Stimulated activated CD4-positive, alpha-beta T cell treated with anti-CD3 and anti-CD28 coated beads, Interleukin-4, amount 100 ng/mL, for 48 hours (primary cell): ENCODE results near the gene CCDC177.

Experiments
- DNase-seq, 2 donors: peaks; one replicate each; pipeline ENCODE4 v3.0.0-alpha.2; 2020; ENCODE audit warnings: low read depth in 2 of 2

CCDC177 gene

DNA sequence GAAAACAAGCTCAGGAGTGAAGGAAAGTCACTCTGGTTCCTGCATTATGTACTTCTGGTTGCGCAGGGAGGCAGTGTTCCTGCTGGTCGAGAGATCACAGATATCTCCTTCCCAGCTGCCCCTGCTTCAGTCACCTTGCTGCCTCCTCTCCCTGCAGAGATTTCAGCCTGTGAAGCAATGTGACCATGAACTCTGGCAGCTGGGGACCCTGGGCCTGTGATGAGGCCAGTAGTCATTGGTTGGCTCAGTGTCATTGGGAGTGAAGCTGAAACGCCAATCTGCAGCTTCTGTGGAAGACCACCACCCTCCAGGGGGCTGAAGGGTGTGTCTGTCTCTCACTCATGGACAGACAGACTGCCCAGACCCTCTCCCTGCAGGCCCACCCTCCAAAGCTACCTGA lies 45.1 kb downstream of the CCDC177 start:
- no peak for DNase-seq

DNA sequence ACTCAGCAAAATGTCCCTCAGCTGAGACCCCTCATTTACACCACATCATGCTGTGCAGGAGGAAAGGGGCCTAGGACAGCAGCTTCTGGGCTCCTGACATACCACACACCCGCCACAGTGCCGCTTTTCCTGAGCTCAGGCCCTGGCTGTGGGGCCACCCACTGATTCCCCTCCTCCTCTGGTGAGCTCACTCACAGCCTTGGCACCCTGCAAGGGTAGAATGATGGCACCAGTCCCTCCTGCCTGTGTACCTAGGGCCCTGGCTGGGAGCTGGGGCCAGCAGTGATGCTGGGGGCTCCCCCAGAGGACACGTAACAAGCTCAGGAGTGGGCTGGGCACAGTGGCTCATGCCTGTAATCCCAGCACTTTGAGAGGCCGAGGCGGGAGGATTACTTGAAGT lies 45.7 kb downstream of the CCDC177 start:
- no peak for DNase-seq

DNA sequence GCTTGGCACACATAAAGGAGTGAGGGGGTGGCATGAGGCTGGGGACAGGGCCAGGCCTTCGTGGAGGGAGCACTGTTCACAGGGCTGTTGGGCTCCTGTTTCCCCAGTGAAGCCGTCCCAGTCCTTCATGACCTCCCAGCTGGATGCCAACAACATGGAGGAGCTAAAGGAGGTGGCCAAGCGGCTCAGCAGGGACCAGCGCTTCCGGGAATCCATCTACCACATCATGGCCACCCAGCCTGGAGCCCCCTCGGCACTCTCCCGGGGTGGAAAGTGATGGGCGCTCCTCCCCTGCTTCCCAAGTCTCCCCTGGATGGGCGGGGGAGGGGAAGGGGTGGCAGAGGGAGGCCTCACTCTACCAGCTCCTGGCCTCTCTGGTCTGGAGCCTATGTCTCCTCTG lies 46.5 kb downstream of the CCDC177 start:
- DNase-seq = no peak

DNA sequence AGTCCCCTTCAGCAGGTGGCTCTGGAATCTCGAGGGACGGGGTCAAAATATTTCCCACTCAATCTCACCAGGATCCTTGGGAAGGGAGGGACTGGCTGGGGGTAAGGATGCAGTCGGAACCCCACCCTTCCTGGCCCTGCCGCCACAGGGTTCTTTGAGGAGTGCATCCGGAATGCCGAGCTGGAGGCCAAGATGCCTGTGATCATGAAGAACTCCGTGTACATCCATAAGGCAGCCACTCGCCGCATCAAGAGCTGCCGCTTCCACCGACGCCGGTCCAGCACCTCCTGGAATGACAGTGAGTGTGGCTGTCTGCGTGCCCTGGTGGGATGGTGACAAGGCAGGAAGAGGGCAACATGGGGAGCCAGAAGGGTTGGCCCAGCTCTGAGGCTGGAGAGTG lies 47.0 kb downstream of the CCDC177 start:
- no peak for DNase-seq

DNA sequence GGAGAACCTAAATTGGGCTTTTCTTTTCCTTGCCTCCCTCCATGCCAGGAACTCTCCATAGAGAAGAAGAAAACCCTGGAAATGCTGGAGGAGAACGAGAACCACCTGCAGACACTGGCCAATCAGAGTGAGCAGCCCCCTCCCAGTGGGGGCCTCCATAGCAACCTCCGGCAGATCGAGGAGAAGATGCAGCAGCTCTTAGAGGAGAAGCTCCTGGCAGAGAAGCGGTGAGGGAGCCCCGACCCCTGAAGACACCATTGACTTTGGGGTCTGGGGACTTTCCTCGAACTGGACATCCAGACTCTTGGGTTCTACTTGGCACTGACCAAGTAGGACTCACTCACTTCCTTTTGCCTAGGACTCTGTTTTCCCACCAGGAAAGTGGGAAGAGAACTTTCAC lies 48.8 kb downstream of the CCDC177 start:
- no peak for DNase-seq

DNA sequence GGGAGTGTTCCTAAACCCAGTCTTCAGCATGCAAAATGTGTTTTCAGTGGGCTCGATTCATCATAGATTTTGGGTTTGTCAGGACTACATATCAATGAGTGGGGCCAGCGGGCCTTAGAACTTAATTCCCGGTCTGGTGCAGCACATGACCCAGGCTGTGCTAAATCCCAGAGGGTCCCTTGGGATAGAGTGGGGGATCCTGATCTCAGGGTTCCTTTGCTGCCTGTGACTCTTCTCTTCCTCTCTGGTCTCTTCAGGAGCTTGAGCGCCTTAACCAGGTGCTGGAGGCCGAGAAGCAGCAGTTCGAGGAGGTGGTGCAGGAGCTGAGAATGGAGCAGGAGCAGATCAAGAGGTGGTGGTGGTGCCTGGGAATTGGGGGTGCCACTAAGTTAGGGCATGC lies 52.6 kb downstream of the CCDC177 start:
- no peak for DNase-seq
